ENCODE data around the gene ACACA.

Gene ACACA

DNA sequence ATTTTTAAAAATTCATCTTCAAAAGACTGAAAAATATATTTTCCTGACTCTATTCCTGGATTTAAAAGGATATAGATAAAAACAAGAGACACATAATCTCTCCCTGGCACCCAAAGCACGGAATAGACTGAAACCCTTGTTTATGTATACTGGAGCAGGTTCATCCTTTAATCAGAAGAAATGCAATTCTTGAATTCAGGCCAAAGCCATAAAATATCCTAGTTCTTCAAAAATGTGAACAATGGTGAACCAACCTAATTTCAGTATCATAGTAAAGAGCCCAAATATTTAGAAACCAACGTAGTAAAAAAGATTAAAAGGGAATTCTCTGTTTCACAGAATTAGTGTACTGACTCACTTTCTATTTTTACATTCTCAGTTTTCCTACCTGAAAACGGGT lies 219.4 kb downstream of the ACACA start:
- ATAC-seq: peak; percentile 44
- no peak for TF ChIP-seq OSR1 (CRISPR knock-in tag; IDR thresholded peaks at IDR 0.05)
- no peak for TF ChIP-seq ESRRG (CRISPR knock-in tag; IDR thresholded peaks at IDR 0.05)
- TF ChIP-seq ISL1 (CRISPR knock-in tag; IDR thresholded peaks at IDR 0.05): peak; percentile 67
- no peak for TF ChIP-seq ZNF565 (CRISPR knock-in tag; conservative IDR thresholded peaks at IDR 0.05; ENCODE audit: low read depth)

GRCh38 chr17:37182786-37183465 lies 223.7 kb downstream of the ACACA start:
- no peak for ATAC-seq
- TF ChIP-seq ISL1 (CRISPR knock-in tag; IDR thresholded peaks at IDR 0.05) (no peak), PATZ1 (CRISPR knock-in tag; IDR thresholded peaks at IDR 0.05; ENCODE audit: borderline replicate concordance) (no peak), BACH2 (CRISPR knock-in tag; IDR thresholded peaks at IDR 0.05; ENCODE audit: borderline replicate concordance) (no peak), ARNTL (CRISPR knock-in tag; IDR thresholded peaks at IDR 0.05; ENCODE audit: borderline replicate concordance, low read depth) (no peak), RARB (CRISPR knock-in tag; IDR thresholded peaks at IDR 0.05) (no peak), OSR1 (CRISPR knock-in tag; IDR thresholded peaks at IDR 0.05) (no peak), PPARA (CRISPR knock-in tag; IDR thresholded peaks at IDR 0.05; ENCODE audit: borderline replicate concordance) (no peak), TCF4 (CRISPR knock-in tag; IDR thresholded peaks at IDR 0.05; ENCODE audit: borderline replicate concordance) (no peak), ZNF565 (CRISPR knock-in tag; conservative IDR thresholded peaks at IDR 0.05; ENCODE audit: low read depth) (no peak), SNAI2 (CRISPR knock-in tag; IDR thresholded peaks at IDR 0.05) (no peak), TOX (CRISPR knock-in tag; IDR thresholded peaks at IDR 0.05; ENCODE audit: borderline replicate concordance) (no peak), ZNF70 (CRISPR knock-in tag; IDR thresholded peaks at IDR 0.05) (no peak), ZFP3 (CRISPR knock-in tag; IDR thresholded peaks at IDR 0.05) (no peak), ZFP30 (CRISPR knock-in tag; IDR thresholded peaks at IDR 0.05) (no peak), ESRRG (CRISPR knock-in tag; IDR thresholded peaks at IDR 0.05) (no peak), CSDC2 (CRISPR knock-in tag; IDR thresholded peaks at IDR 0.05) (no peak)
- TF ChIP-seq, protein P1, sequence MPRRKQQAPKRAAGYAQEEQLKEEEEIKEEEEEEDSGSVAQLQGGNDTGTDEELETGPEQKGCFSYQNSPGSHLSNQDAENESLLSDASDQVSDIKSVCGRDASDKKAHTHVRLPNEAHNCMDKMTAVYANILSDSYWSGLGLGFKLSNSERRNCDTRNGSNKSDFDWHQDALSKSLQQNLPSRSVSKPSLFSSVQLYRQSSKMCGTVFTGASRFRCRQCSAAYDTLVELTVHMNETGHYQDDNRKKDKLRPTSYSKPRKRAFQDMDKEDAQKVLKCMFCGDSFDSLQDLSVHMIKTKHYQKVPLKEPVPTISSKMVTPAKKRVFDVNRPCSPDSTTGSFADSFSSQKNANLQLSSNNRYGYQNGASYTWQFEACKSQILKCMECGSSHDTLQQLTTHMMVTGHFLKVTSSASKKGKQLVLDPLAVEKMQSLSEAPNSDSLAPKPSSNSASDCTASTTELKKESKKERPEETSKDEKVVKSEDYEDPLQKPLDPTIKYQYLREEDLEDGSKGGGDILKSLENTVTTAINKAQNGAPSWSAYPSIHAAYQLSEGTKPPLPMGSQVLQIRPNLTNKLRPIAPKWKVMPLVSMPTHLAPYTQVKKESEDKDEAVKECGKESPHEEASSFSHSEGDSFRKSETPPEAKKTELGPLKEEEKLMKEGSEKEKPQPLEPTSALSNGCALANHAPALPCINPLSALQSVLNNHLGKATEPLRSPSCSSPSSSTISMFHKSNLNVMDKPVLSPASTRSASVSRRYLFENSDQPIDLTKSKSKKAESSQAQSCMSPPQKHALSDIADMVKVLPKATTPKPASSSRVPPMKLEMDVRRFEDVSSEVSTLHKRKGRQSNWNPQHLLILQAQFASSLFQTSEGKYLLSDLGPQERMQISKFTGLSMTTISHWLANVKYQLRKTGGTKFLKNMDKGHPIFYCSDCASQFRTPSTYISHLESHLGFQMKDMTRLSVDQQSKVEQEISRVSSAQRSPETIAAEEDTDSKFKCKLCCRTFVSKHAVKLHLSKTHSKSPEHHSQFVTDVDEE (CRISPR knock-in tag; IDR thresholded peaks at IDR 0.05): no peak
- TF ChIP-seq, protein P2, sequence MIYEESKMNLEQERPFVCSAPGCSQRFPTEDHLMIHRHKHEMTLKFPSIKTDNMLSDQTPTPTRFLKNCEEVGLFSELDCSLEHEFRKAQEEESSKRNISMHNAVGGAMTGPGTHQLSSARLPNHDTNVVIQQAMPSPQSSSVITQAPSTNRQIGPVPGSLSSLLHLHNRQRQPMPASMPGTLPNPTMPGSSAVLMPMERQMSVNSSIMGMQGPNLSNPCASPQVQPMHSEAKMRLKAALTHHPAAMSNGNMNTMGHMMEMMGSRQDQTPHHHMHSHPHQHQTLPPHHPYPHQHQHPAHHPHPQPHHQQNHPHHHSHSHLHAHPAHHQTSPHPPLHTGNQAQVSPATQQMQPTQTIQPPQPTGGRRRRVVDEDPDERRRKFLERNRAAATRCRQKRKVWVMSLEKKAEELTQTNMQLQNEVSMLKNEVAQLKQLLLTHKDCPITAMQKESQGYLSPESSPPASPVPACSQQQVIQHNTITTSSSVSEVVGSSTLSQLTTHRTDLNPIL (CRISPR knock-in tag; IDR thresholded peaks at IDR 0.05; ENCODE audit: low read depth): no peak

DNA sequence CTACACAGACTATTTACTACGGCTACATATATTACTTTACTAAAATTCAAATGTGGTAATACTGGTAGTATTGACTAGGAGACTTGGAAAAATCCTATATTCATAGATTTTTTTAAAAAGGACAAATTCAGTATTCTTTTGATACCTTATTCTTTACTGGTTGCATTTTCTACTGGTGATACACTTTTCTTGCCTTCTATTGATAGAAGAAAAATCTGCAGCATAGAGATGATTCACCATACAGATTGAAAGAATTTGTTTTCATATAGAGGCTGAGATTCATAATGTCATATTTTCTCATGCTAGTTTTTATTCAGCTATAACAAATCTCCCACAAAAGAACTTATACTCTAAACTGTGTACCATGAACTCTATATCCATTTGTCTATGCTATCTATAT lies 226.3 kb downstream of the ACACA start:
- peak; percentile 16; the same call in 1 of the 3 replicates for ATAC-seq
- TF ChIP-seq ZFP3 (CRISPR knock-in tag; IDR thresholded peaks at IDR 0.05) (no peak), ZNF70 (CRISPR knock-in tag; IDR thresholded peaks at IDR 0.05) (no peak), ZC3H10 (CRISPR knock-in tag; IDR thresholded peaks at IDR 0.05) (no peak), OSR1 (CRISPR knock-in tag; IDR thresholded peaks at IDR 0.05) (no peak), RARB (CRISPR knock-in tag; IDR thresholded peaks at IDR 0.05) (no peak), ARNTL (CRISPR knock-in tag; IDR thresholded peaks at IDR 0.05; ENCODE audit: borderline replicate concordance, low read depth) (no peak)
- TF ChIP-seq, protein P2 (CRISPR knock-in tag; IDR thresholded peaks at IDR 0.05; ENCODE audit: low read depth): no peak

GRCh38 chr17:37179893-37180292 lies 226.7 kb downstream of the ACACA start:
- TF ChIP-seq ISL1 (CRISPR knock-in tag; IDR thresholded peaks at IDR 0.05) (peak; percentile 48; the same call in 1 of the 2 replicates), BACH2 (CRISPR knock-in tag; IDR thresholded peaks at IDR 0.05; ENCODE audit: borderline replicate concordance) (no peak)
- TF ChIP-seq, protein P1 (CRISPR knock-in tag; IDR thresholded peaks at IDR 0.05): no peak
- TF ChIP-seq, protein P2 (CRISPR knock-in tag; IDR thresholded peaks at IDR 0.05; ENCODE audit: low read depth): 0 out of 2 replicates have a peak, but pooled peaks have one; percentile 22

More at GRCh38 chr17:37179893-37180292, 226.7 kb downstream of the ACACA start:
- ATAC-seq: peak; percentile 89
